ENCODE results near the gene INTS1.

INTS1 gene

GRCh38 chr7:1457949-1458682, 46.1 kb downstream of the INTS1 start:
- DNase-seq (ENCODE audit: low read depth) = no peak
- TF ChIP-seq CTCF (IDR thresholded peaks at IDR 0.05; ENCODE audit: insufficient read depth, low read depth, low read length, missing control alignments) = no peak
- peak overlapping the region; percentile 87 for H3K4me3 ChIP-seq (ENCODE audit: low read length)

GRCh38 chr7:1457059-1457948, 46.9 kb downstream of the INTS1 start:
- DNase-seq (ENCODE audit: low read depth) = no peak
- no peak for TF ChIP-seq CTCF (IDR thresholded peaks at IDR 0.05; ENCODE audit: insufficient read depth, low read depth, low read length, missing control alignments)
- H3K4me3 ChIP-seq (ENCODE audit: low read length) = peak overlapping the region; percentile 87

- TF ChIP-seq CTCF (IDR thresholded peaks at IDR 0.05; ENCODE audit: insufficient read depth, low read depth, low read length, missing control alignments) = no peak
- H3K4me3 ChIP-seq (ENCODE audit: low read length) = no peak overlapping the region
- DNase-seq (ENCODE audit: low read depth) = no peak
Measured at GRCh38 chr7:1455955-1456354, 48.2 kb downstream of the INTS1 start.

GRCh38 chr7:1455241-1455939, 48.8 kb downstream of the INTS1 start:
- H3K4me3 ChIP-seq (ENCODE audit: low read length) = peak overlapping the region; percentile 31
- peak; percentile 71 for DNase-seq (ENCODE audit: low read depth)
- no peak for TF ChIP-seq CTCF (IDR thresholded peaks at IDR 0.05; ENCODE audit: insufficient read depth, low read depth, low read length, missing control alignments)

- peak overlapping the region; percentile 31 for H3K4me3 ChIP-seq (ENCODE audit: low read length)
- DNase-seq (ENCODE audit: low read depth) = no peak
- no peak for TF ChIP-seq CTCF (IDR thresholded peaks at IDR 0.05; ENCODE audit: insufficient read depth, low read depth, low read length, missing control alignments)
Measured at GRCh38 chr7:1454542-1454941, 49.6 kb downstream of the INTS1 start.

GRCh38 chr7:1452205-1452604, 52.0 kb downstream of the INTS1 start:
- peak; percentile 60 for DNase-seq (ENCODE audit: low read depth)
- TF ChIP-seq CTCF (IDR thresholded peaks at IDR 0.05; ENCODE audit: insufficient read depth, low read depth, low read length, missing control alignments) = no peak
- H3K4me3 ChIP-seq (ENCODE audit: low read length) = no peak overlapping the region

All from epithelial cell of esophagus (primary cell).